ENCODE measurements around the gene POLE.

Gene POLE

GRCh38 chr12:132675757-132676432, 11.2 kb downstream of the POLE start:
- no peak overlapping the region for H3K4me2 ChIP-seq (ENCODE audit: low read length)
- H3K4me3 ChIP-seq (ENCODE audit: low read length), result no peak overlapping the region
- no peak for TF ChIP-seq EZH2phosphoT487 (IDR thresholded peaks at IDR 0.05; ENCODE audit: low read depth)
- TF ChIP-seq, protein P1, sequence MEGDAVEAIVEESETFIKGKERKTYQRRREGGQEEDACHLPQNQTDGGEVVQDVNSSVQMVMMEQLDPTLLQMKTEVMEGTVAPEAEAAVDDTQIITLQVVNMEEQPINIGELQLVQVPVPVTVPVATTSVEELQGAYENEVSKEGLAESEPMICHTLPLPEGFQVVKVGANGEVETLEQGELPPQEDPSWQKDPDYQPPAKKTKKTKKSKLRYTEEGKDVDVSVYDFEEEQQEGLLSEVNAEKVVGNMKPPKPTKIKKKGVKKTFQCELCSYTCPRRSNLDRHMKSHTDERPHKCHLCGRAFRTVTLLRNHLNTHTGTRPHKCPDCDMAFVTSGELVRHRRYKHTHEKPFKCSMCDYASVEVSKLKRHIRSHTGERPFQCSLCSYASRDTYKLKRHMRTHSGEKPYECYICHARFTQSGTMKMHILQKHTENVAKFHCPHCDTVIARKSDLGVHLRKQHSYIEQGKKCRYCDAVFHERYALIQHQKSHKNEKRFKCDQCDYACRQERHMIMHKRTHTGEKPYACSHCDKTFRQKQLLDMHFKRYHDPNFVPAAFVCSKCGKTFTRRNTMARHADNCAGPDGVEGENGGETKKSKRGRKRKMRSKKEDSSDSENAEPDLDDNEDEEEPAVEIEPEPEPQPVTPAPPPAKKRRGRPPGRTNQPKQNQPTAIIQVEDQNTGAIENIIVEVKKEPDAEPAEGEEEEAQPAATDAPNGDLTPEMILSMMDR (IDR thresholded peaks at IDR 0.05; ENCODE audit: low read depth, low read length), result no peak
- H3K9me3 ChIP-seq (ENCODE audit: insufficient read depth, low read length), result no peaks in the 10 kb centered on the region
- H3K79me2 ChIP-seq (ENCODE audit: low read length), result peaks cover 25% of the 10 kb centered on the region
- no peak overlapping the region for H2AFZ ChIP-seq (ENCODE audit: low read depth, low read length)
- no peaks in the 10 kb centered on the region for H3K4me1 ChIP-seq (ENCODE audit: low read length)
- peaks cover 20% of the 10 kb centered on the region for H4K20me1 ChIP-seq (ENCODE audit: insufficient read depth, low read length)
- H3K36me3 ChIP-seq (replicated peaks; ENCODE audit: low read depth, low read length), result peaks cover 77% of the 10 kb centered on the region
- no peak overlapping the region for H3K9ac ChIP-seq (ENCODE audit: low read length)
- H3K27me3 ChIP-seq (ENCODE audit: low read depth, low read length), result no peaks in the 10 kb centered on the region
- H3K27ac ChIP-seq (ENCODE audit: low read length), result no peak overlapping the region

DNA sequence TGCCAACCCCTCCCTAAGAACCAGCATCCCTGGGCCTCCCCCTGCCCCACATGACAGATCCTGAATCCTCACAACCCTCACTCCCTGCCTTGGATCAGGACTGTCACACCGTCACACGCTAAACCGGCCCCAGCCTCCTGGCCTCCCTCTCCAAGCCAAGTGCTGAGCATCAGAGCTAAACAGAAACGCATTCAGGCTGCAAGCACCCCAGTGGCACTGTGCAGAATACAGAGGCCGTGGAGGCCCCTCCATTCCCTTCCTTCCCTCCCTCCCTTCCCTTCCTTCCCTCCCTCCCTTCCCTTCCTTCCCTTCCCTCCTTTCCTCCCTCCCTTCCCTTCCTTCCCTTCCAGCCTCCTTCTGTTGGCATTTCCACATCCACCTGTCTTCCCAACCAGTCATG, 12.6 kb downstream of the POLE start:
- no peak overlapping the region for H3K27ac ChIP-seq (ENCODE audit: low read length)
- H3K4me2 ChIP-seq (ENCODE audit: low read length), result no peak overlapping the region
- no peak overlapping the region for H3K4me3 ChIP-seq (ENCODE audit: low read length)
- peaks cover 68% of the 10 kb centered on the region for H3K36me3 ChIP-seq (replicated peaks; ENCODE audit: low read depth, low read length)
- H3K79me2 ChIP-seq (ENCODE audit: low read length), result peaks cover 11% of the 10 kb centered on the region
- no peaks in the 10 kb centered on the region for H3K9me3 ChIP-seq (ENCODE audit: insufficient read depth, low read length)
- no peak overlapping the region for H2AFZ ChIP-seq (ENCODE audit: low read depth, low read length)
- H4K20me1 ChIP-seq (ENCODE audit: insufficient read depth, low read length), result peaks cover 6% of the 10 kb centered on the region
- TF ChIP-seq, protein P1 (IDR thresholded peaks at IDR 0.05; ENCODE audit: low read depth, low read length), result no peak
- no peak for TF ChIP-seq EZH2phosphoT487 (IDR thresholded peaks at IDR 0.05; ENCODE audit: low read depth)
- no peak overlapping the region for H3K9ac ChIP-seq (ENCODE audit: low read length)
- no peaks in the 10 kb centered on the region for H3K4me1 ChIP-seq (ENCODE audit: low read length)
- H3K27me3 ChIP-seq (ENCODE audit: low read depth, low read length), result no peaks in the 10 kb centered on the region

DNA sequence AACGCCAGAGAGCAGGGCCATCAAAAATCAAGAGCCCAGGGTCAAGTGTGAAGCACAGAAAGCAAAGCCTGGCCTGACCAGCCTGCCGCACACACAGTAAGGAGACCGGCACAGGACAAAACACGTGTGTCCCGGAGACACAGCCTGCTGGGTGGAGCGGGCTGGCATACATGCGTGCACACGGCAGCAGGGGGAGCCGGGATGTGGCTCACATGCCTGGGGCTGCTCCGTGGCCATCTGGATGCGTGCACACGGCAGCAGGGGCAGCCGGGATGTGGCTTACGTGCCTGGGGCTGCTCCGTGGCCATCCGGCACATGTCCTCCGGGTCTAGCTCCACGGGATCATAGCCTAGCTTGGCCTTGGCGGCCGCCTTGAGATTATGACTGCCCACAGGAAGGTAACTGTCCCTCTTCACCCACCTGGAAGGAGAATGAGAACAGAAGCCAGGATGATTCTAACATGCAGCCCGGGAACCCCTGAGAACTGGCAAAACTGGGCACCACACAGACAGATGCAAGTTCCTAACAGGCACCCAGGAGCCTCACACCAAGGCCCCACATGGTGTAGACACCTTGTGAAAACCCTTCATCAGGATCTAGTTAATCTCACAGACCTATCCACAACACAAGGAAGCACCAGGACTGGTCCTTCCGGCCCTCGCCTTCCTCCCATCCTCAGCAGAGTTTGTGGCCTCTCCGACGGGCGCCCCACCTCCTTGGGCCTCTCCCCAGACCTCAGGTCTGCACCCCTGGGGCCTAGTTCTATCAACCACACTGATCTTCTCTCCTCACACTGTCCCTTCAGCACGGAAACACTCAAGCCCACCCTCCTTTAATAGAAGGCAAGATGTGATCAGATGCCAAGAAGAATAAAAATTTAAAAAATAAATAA, 13.6 kb downstream of the POLE start:
- Histone ChIP-seq H3K27me3 (ENCODE audit: low read depth, low read length) (no peaks in the 10 kb centered on the region), H3K4me1 (ENCODE audit: low read length) (no peaks in the 10 kb centered on the region), H3K9ac (ENCODE audit: low read length) (no peak overlapping the region), H4K20me1 (ENCODE audit: insufficient read depth, low read length) (no peaks in the 10 kb centered on the region), H3K36me3 (replicated peaks; ENCODE audit: low read depth, low read length) (peaks cover 65% of the 10 kb centered on the region), H3K79me2 (ENCODE audit: low read length) (peaks cover under 1% of the 10 kb centered on the region; the same call in 1 of the 2 replicates), H3K27ac (ENCODE audit: low read length) (no peak overlapping the region), H3K4me3 (ENCODE audit: low read length) (no peak overlapping the region), H3K4me2 (ENCODE audit: low read length) (no peak overlapping the region), H3K9me3 (ENCODE audit: insufficient read depth, low read length) (no peaks in the 10 kb centered on the region), H2AFZ (ENCODE audit: low read depth, low read length) (no peak overlapping the region)
- no peak for TF ChIP-seq EZH2phosphoT487 (IDR thresholded peaks at IDR 0.05; ENCODE audit: low read depth)
- TF ChIP-seq, protein P1 (IDR thresholded peaks at IDR 0.05; ENCODE audit: low read depth, low read length), result no peak

- TF ChIP-seq EZH2phosphoT487 (IDR thresholded peaks at IDR 0.05; ENCODE audit: low read depth), result no peak
- TF ChIP-seq, protein P1 (IDR thresholded peaks at IDR 0.05; ENCODE audit: low read depth, low read length), result no peak
- H3K36me3 ChIP-seq (replicated peaks; ENCODE audit: low read depth, low read length), result peaks cover 68% of the 10 kb centered on the region
Observed at GRCh38 chr12:132672678-132673077, 14.5 kb downstream of the POLE start.

More at GRCh38 chr12:132672678-132673077, 14.5 kb downstream of the POLE start:
- H3K4me2 ChIP-seq (ENCODE audit: low read length), result no peak overlapping the region
- H3K9me3 ChIP-seq (ENCODE audit: insufficient read depth, low read length), result no peaks in the 10 kb centered on the region
- H3K9ac ChIP-seq (ENCODE audit: low read length), result no peak overlapping the region
- H4K20me1 ChIP-seq (ENCODE audit: insufficient read depth, low read length), result no peaks in the 10 kb centered on the region
- H3K27ac ChIP-seq (ENCODE audit: low read length), result no peak overlapping the region
- no peaks in the 10 kb centered on the region for H3K79me2 ChIP-seq (ENCODE audit: low read length)
- H2AFZ ChIP-seq (ENCODE audit: low read depth, low read length), result no peak overlapping the region
- no peaks in the 10 kb centered on the region for H3K27me3 ChIP-seq (ENCODE audit: low read depth, low read length)
- no peak overlapping the region for H3K4me3 ChIP-seq (ENCODE audit: low read length)
- H3K4me1 ChIP-seq (ENCODE audit: low read length), result no peaks in the 10 kb centered on the region
